ACC112 (cell line): ENCODE measurements around the gene CD47.

Experiments used
- H2AFZ ChIP-seq: fragments of 200-600 bp; sonication (generic); one replicate; pipeline ENCODE4 v1.6.0; 2017; ENCODE audit warnings: antibody characterized with exemption, low read length; ENCODE audit not compliant: unreplicated experiment
- H3K27ac ChIP-seq: fragments of 200-600 bp; sonication (generic); 2 replicates; pipeline ENCODE4 v1.5.1; 2014; ENCODE audit warnings: low read depth, mild to moderate bottlenecking, antibody characterized with exemption, low read length, moderate library complexity
- H3K27me3 ChIP-seq: fragments of 200-600 bp; sonication (generic); 2 replicates; pipeline ENCODE4 v1.6.1; 2014; ENCODE audit warnings: mild to moderate bottlenecking, antibody characterized with exemption, low read length, moderate library complexity, mixed read lengths; ENCODE audit not compliant: insufficient read depth
- H3K36me3 ChIP-seq: fragments of 200-600 bp; sonication (generic); 2 replicates; pipeline ENCODE4 v1.6.1; 2016; ENCODE audit warnings: mild to moderate bottlenecking, antibody characterized with exemption, low read length, moderate library complexity, mixed read lengths; ENCODE audit not compliant: insufficient read depth
- H3K4me1 ChIP-seq: fragments of 200-600 bp; sonication (generic); one replicate; pipeline ENCODE4 v1.6.1; 2016; ENCODE audit warnings: low read length, mixed read lengths; ENCODE audit not compliant: insufficient read depth, unreplicated experiment, control insufficient read depth
- H3K4me3 ChIP-seq: fragments of 200-600 bp; sonication (generic); 2 replicates; pipeline ENCODE4 v1.5.1; 2014; ENCODE audit warnings: mild to moderate bottlenecking, low read depth, low read length
- H3K79me2 ChIP-seq: fragments of 200-600 bp; sonication (generic); one replicate; pipeline ENCODE4 v1.6.0; 2016; ENCODE audit warnings: low read length; ENCODE audit not compliant: control insufficient read depth, unreplicated experiment, insufficient read depth

Gene CD47

DNA sequence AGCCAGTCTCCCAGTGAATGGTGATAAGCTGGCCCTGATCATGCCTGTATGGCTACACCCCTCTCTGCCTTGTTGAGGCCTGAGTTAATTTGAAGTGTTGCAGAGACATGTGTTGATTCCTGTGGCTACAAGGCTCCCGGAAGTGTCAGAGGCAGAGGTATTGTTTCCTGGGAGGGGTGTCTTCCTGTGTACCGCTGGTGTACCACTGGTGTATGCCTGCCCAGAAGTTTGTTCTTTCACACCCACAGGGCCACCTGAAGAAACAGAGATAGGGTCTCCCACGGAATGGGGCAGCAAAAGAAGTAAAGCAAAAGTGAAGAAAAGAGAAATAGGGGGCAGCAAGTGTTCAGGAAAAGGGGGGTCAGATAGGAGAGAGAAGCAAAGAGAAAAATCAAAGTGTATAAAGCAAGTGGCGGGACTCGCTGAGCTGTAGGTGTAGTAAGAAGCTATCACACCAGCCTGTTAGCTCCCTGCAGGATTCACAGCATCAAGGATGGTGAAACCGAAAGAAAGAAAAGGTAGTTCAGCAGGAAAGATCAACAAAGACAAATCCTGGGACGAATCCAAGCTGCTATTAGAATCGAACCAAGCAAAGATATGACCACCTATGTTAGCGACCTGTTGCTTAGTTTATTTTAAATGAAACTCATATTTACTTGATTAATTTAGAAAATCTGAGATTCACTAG lies 36.6 kb upstream of the CD47 start:
- Histone ChIP-seq H2AFZ (no peak overlapping the region), H3K79me2 (no peaks in the 10 kb centered on the region), H3K4me3 (no peak overlapping the region), H3K4me1 (peaks cover 25% of the 10 kb centered on the region), H3K36me3 (no peaks in the 10 kb centered on the region), H3K27ac (no peak overlapping the region), H3K27me3 (no peaks in the 10 kb centered on the region)

- Histone ChIP-seq H3K79me2 (no peaks in the 10 kb centered on the region), H3K27me3 (no peaks in the 10 kb centered on the region), H3K27ac (no peak overlapping the region), H3K4me3 (no peak overlapping the region), H3K4me1 (peaks cover 14% of the 10 kb centered on the region), H2AFZ (no peak overlapping the region), H3K36me3 (no peaks in the 10 kb centered on the region)
Observed at GRCh38 chr3:108126348-108126747, 35.5 kb upstream of the CD47 start.

GRCh38 chr3:108125550-108126071 lies 34.8 kb upstream of the CD47 start:
- Histone ChIP-seq H2AFZ (no peak overlapping the region), H3K36me3 (no peaks in the 10 kb centered on the region), H3K79me2 (no peaks in the 10 kb centered on the region), H3K27ac (no peak overlapping the region), H3K4me3 (no peak overlapping the region), H3K27me3 (no peaks in the 10 kb centered on the region), H3K4me1 (peaks cover 8% of the 10 kb centered on the region)

DNA sequence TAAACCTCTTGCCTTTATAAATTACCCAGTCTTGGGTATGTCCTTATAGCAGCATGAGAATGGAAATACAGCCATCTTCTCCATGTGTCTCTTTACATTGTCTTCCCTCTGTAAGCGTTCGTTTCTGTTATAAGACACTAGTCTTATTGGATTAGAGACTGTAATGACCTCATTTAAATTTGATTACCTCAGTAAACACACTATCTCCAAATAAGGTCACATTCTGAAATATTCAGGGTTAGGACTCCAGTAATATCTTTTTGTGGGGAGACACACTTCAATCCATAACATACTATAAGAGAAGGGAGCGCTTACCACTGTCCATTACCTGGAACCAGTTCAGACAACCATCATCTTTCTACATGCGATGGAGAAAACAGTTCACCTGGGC lies 34.3 kb upstream of the CD47 start:
- H3K36me3 ChIP-seq = no peaks in the 10 kb centered on the region
- H3K4me3 ChIP-seq = no peak overlapping the region
- no peaks in the 10 kb centered on the region for H3K79me2 ChIP-seq
- no peak overlapping the region for H2AFZ ChIP-seq
- H3K27me3 ChIP-seq = no peaks in the 10 kb centered on the region
- H3K27ac ChIP-seq = no peak overlapping the region
- H3K4me1 ChIP-seq = peaks cover 3% of the 10 kb centered on the region

DNA sequence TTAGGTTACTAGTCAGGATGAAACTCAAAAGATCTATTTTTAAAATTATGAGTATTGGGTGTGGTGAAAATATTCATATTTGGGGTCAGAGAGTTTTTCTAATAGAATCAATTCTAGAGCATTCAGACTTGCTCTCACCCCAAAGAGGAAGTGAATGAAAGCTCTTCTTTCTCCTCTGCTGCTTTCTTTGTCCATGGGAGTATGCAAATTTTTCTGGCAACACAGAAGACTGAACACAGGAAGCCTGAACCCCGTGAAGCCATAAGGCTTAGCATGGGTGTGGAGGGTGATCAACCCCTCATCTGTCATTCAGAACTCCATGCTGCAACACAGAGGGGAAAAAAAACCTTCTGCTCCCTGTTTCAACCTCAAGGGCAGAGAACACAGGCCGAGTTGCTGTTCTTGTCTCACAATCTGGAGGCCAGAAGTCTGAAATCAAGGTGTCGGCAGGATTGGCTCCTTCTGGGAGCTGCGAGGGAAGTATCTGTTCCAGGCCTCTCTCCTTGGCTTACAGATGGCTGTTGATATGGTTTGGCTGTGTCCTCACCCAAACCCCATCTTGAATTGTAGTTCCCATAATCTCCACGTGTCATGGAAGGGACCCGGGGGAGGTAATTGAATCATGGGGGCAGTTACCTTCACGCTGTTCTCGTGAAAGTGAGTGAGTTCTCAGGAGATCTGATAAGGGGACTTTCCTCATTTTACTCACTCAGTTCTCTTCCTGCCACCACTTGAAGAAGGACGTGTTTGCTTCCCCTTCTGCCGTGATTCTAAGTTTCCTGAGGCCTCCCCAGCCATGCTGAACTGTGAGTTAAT lies 33.7 kb upstream of the CD47 start:
- no peaks in the 10 kb centered on the region for H3K4me1 ChIP-seq
- no peak overlapping the region for H3K4me3 ChIP-seq
- no peaks in the 10 kb centered on the region for H3K36me3 ChIP-seq
- H3K79me2 ChIP-seq = no peaks in the 10 kb centered on the region
- no peaks in the 10 kb centered on the region for H3K27me3 ChIP-seq
- no peak overlapping the region for H3K27ac ChIP-seq
- no peak overlapping the region for H2AFZ ChIP-seq

GRCh38 chr3:108123326-108123725 lies 32.5 kb upstream of the CD47 start:
- no peaks in the 10 kb centered on the region for H3K4me1 ChIP-seq
- no peak overlapping the region for H3K27ac ChIP-seq
- no peaks in the 10 kb centered on the region for H3K27me3 ChIP-seq
- H2AFZ ChIP-seq = no peak overlapping the region
- no peaks in the 10 kb centered on the region for H3K36me3 ChIP-seq
- H3K79me2 ChIP-seq = no peaks in the 10 kb centered on the region
- no peak overlapping the region for H3K4me3 ChIP-seq

- Histone ChIP-seq H3K79me2 (no peaks in the 10 kb centered on the region), H3K27me3 (no peaks in the 10 kb centered on the region), H3K4me3 (no peak overlapping the region), H3K36me3 (no peaks in the 10 kb centered on the region), H3K27ac (no peak overlapping the region), H2AFZ (no peak overlapping the region), H3K4me1 (no peaks in the 10 kb centered on the region)
Observed at GRCh38 chr3:108122276-108122675, 31.4 kb upstream of the CD47 start.

- Histone ChIP-seq H3K36me3 (no peaks in the 10 kb centered on the region), H3K27ac (no peak overlapping the region), H3K4me3 (no peak overlapping the region), H3K79me2 (no peaks in the 10 kb centered on the region), H2AFZ (no peak overlapping the region), H3K4me1 (no peaks in the 10 kb centered on the region), H3K27me3 (no peaks in the 10 kb centered on the region)
Observed at GRCh38 chr3:108119398-108120104, 28.7 kb upstream of the CD47 start.

GRCh38 chr3:108118038-108118768 lies 27.4 kb upstream of the CD47 start:
- Histone ChIP-seq H3K36me3 (no peaks in the 10 kb centered on the region), H3K4me3 (no peak overlapping the region), H3K4me1 (no peaks in the 10 kb centered on the region), H3K27me3 (no peaks in the 10 kb centered on the region), H2AFZ (no peak overlapping the region), H3K79me2 (no peaks in the 10 kb centered on the region), H3K27ac (no peak overlapping the region)

- Histone ChIP-seq H3K27ac (no peak overlapping the region), H3K4me3 (no peak overlapping the region), H2AFZ (no peak overlapping the region), H3K4me1 (no peaks in the 10 kb centered on the region), H3K36me3 (no peaks in the 10 kb centered on the region), H3K27me3 (no peaks in the 10 kb centered on the region), H3K79me2 (no peaks in the 10 kb centered on the region)
Observed at GRCh38 chr3:108117241-108117775, 26.5 kb upstream of the CD47 start.
